SIG-M5 treated with dmso at 0.1 percent for 504 hours (cell line): ENCODE data around the gene SKAP1.

Experiments
- DNase-seq: peaks from one replicate; lab custom pipeline; 2025; ENCODE audit not compliant: unreplicated experiment; lab: John Stamatoyannopoulos, UW

The SKAP1 gene

DNA sequence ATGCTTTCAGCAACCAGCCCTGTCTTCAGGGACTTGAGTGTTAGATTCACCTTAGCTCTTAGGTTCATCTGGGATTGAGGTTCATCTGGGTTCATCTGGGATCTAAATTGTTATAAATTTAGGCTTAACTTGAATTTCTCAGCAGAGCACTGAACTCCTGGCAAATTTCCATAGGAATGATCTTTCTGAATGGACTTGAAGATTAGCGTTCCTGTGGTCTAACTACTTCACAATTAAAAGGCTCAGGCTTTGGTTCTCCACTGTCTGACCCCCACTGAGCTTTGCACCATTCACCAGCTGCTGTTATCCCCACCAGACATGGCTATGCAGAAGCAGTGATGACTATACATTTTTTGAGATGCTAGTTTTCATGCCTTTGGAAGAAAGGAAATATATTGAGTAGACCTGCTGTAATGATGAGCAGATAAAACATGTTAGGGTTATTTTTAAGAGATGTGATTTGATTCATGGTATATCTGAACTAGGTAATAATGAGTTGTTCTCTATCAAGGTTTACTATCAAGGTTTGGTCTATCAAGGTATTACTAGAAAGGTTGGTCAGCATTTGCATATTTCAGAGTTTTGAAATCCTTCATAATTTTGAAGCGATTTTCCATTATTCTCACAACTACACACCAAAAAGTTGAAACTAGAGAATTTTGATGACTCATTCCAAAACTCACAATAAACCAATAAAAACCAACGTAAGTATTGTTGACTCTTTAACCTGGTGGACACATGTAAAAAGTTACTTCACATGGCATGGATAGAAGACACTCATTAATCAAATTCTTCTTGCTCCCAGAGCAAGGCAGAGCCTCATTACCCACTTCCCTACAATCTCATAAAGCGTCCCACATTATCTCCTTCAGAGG, 250.7 kb downstream of the SKAP1 start:
- no peak for DNase-seq

GRCh38 chr17:48178317-48178716, 251.7 kb downstream of the SKAP1 start:
- no peak for DNase-seq

GRCh38 chr17:48177816-48178215, 252.2 kb downstream of the SKAP1 start:
- no peak for DNase-seq

DNA sequence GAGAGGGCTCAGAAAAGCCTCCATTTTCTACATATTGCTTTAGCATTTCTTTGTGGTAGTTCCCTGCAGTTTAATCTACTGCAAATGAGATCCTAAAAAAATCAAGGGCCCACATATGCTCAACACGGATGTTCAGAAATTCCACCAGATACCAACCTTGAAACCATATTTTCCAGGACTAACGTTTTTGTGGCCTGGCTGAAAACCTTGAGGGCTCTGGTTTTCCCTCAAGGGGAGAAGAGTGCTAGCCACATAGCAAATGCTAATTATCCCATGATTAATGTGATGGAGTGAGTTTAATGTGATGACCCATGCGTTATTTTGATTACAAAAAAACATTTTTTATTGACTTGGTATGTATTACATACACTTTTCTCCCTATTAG, 253.6 kb downstream of the SKAP1 start:
- no peak for DNase-seq

DNA sequence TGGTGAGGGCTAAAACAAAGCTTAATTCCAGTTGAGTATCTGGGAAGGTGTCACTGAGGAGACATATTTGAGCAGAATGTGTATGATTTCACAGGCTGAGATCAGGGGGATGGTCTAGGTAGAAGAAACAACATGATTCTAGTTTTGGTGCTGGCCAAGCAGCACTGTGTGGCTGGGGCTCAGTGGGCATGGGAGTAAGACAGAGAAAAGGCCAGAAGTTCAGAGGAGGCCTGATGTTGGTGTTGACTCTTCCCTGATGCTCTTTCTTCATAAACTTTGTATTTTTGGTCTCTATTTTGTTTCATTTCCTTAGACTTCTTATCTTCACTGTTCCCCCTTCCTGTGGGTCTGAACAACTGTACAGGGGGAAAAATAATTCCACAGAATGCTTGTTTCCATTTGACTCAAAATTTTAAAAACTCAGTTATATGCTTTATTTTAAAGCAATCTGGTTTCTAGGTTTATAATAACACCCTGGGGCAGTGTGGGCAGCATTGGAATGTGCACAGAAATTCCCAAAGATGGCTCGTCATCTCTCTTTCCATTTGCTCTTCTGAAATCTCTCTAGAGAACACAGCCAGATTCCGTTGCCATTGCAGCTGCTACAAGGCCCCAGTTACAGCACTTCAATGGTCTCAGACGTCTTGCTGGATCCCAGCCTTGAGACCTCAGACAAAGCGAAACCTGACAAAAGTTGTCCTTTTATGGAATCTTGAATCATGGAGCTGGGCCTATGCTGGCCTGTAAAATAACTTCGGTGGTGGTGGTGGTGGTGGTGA, 254.1 kb downstream of the SKAP1 start:
- DNase-seq, result no peak

DNA sequence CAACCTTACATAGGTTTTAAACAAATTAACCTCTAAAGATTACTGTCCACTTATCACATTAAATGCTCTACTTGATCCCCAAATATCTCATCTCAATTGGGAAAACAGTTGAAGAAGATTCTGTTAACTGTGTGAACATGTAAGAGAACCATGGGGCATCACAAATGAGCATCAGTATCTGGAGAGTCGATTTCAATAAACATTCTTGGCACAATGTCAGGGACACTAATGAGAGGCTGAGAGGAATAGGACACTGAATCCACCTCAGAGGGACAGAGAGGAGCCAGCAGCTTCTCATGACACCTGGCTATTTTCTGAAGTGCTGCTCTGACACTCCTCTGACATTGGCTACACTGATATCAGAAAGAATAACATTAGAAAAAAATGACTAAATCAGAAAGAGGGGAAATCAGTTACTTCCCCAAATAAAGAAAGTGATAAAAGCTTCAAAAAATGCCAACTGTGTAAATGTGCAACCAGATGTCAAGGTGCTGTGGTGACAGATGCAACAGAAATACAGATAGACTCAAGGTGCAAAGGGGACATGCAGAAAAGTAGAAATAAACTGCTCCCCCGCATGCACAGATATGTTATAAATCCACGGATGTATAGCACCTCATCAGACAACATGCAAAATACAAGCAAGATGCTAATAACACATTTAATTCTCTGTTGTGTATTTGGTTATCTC, 255.0 kb downstream of the SKAP1 start:
- no peak for DNase-seq

GRCh38 chr17:48173191-48173984, 256.6 kb downstream of the SKAP1 start:
- DNase-seq, result no peak

DNA sequence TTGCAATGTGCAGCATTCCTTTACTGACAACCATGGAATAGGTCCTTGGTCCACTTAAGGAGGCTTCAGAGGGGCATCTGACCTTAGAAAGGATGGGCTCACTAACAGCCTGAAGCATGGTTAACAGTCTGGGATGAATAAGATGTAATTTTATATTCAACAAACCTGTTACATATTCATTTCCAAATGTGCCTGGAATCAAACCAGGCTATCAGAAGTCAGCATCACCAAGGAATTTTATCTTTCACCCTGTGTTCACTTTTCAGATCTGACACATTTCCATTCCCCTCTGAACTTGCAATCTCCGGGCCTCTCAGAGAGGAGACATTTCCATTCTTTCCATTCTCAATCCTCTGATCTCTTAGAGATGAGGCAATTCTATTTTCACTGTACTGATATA, 260.1 kb downstream of the SKAP1 start:
- DNase-seq, result no peak

DNA sequence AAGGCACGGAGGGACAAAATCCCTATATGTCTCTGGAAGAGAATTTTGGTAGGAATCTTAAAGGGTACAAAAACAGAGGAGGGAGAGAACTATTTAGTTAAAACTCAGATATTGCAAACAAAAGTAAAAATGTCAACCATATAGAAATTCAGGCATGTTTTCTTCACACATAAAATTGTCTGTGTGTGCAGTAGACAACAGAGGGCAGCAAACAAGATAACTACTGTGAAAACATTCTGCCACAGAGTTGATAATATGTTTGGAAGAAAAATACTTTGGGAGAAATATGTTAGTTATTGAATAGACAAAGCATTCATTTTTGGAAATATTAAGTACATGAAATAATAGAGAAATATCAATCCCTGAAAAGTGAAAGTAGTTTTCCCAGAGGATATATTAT, 266.2 kb downstream of the SKAP1 start:
- DNase-seq, result no peak

DNA sequence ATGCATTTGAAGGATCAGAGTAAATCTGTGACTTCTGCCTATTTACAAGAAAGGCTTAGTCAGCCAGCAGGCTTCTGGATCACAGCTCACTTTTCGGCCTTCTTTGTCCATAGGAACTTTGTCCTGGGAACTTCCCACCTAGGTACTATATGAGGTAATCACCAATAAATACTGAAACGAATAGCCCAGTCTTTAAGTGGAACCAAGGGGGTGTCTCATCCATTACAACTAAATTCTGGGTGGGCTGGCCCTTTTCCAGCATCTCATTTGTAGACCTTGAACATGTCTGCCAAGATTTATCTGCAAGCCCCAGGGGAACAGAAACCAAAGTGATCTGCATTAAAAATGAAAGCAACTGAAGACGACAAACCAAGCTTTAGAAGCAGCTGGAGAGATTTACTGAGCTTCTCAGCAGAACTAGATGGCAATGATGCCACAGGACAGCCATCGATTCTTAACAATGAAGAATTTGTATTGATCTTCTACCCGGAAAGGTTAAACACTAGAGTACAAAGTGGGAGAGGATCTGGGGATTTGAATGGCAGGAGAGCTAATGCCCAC, 267.0 kb downstream of the SKAP1 start:
- no peak for DNase-seq

- no peak for DNase-seq
These were observed 267.6 kb downstream of the SKAP1 start for GRCh38 chr17:48162306-48162934.

DNA sequence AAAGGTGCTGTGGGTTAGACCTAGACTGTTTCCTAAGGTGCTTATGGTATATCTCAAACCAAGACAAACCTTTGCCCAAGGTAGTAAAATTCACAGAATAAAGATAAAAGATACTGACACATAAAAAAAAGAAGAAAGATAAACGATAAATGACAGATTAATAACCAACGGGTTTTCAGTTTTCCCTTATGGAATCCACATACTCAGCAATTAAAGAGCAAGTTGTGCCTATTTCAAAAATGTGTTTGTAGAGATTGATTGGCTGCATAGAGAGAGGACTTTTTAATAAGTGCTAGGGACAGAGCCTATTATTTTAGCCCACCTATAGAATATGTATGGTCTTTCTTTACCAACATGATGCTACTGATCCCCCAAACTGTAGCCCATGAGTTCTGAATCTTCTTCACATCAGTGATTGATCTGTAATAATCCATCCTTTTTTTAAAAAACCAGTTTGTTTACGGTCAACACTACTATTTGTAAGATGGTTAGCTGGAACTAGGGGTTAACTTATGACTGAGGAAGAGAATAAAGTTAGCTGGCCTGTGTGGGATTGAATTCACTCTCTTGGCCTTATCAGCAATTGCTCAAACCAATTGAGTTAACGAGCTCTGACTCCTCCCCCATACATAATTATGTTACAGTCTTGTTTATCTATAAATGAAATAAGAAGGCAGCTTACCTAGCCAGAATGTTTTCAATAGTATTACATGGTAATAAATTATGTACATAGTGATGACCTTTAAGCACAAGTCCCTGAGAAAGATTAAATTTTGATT, 268.7 kb downstream of the SKAP1 start:
- DNase-seq, result no peak

GRCh38 chr17:48160177-48161081, 269.6 kb downstream of the SKAP1 start:
- peak; percentile 37 for DNase-seq

GRCh38 chr17:48159232-48159631, 270.8 kb downstream of the SKAP1 start:
- DNase-seq, result no peak

DNA sequence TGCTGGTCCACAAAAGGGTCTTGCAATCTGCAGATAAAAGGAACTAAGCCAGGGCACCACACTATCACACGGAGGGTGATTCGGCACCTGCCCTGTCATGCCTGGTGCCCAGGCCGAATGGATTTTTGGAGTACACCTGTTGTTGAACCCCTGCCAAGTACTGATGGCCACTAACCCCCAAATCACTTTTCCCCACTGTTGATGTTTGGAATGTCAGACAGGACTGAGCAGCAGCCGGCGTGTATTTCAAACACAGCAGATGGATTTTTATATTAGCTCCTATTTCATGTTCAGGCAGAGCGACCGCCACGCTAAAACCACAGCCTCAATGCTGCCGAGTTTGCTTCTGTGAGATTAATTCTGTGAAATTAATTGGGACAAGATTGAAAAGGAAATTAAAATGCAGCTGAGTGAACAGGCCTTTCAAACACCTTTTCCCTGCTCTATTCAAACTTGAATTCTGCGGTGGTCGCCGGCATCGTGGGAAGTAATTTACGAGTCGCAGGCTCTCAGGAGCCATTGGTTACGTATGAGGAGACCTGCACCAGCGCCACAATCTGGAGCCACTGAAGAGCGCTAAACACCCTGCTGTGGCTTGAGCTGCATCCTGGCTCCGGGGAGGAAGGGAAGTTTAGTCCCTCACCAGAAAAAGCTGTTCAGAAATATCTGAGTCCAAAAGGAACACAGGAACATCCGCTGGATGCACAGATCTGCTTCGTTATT, 274.0 kb downstream of the SKAP1 start:
- no peak for DNase-seq

DNA sequence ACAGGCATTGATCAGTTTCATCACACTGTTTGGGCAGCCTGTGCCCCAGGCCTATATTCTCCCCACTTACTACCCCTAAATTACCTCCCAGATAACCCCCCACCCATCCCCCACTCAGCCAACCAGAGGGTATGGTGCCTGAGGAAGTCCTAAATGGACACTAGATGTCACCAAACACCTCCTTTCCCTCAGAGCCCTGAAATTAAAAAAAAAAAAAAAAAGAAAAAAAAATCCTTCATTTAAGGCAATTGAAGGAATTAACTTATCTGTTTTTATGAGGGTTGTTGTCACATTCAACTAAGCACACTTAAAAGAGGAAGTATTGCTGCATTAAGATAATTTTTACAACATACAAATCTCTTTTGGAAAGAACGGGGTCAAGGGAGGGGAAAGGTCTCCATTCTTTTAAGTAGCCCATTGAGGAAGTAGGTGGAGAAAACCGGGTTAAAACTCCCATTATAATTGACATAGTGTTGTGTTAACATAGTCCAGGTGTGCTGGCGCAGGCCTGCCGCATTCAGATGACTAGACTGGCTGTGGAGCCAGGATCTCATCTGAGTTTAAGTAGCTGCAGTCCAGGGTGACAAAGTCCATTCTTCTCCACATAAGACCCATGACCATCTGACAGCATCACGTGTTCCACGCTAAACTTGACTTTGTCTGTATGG, 276.2 kb downstream of the SKAP1 start:
- DNase-seq, result peak; percentile 23

- no peak for DNase-seq
These were observed 277.7 kb downstream of the SKAP1 start for GRCh38 chr17:48152289-48152688.
